ENCODE results near the gene SLC35F1. TPM values are rescaled to one million over a fixed set of nuclear protein-coding genes. Genes with fewer than 3 reads are reported as not detected.

Gene SLC35F1
- total and polyA plus RNA-seq, 4 donors: 0.01 to 0.09 (median 0.08) TPM; not detected in 1

DNA sequence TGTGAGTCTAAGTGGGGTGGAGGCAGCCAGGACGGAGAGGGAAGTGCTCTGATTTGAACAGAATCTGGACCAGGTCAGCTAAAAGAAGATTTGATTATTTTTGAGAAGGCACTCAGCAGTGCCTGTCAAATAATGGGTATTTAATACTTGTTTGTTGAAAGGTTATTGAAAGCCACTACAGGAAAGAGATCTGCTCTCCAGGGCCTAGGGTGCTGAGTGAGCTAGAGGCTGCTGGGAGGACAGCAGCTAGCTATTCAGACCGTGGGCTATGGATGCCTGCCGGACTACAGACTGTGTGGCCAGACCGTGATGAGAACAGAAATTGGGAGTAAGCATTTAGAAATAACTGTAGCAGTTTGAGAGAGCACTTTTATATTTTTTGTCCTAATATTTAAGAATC is 8.8 kb downstream of the SLC35F1 start:
- Histone ChIP-seq H3K27me3 (ENCODE audit: control insufficient read depth in 4 of 4, insufficient read depth in 4 of 4, low read length in 3 of 4) (no peaks in the 10 kb centered on the region), H3K4me1 (ENCODE audit: control insufficient read depth in 4 of 4, insufficient read depth in 4 of 4, low read length in 3 of 4) (peaks cover 0 to 9% (median 4%) of the 10 kb centered on the region in 4 donors), H3K36me3 (ENCODE audit: control insufficient read depth in 4 of 4, insufficient read depth in 3 of 4, low read depth in 1 of 4, low read length in 3 of 4) (no peaks in the 10 kb centered on the region), H3K4me3 (ENCODE audit: low read depth in 1 of 3, low read length in 3 of 3) (no peak overlapping the region), H3K27ac (ENCODE audit: low read depth in 1 of 2, low read length in 2 of 2) (no peak overlapping the region), H3K9ac (ENCODE audit: low read depth in 1 of 2, low read length in 2 of 2) (no peak overlapping the region), H3K9me3 (ENCODE audit: control insufficient read depth in 4 of 4, low read length in 3 of 4) (no peaks in the 10 kb centered on the region)
- no peak for DNase-seq (ENCODE audit: low spot score)
- TF ChIP-seq RXRA (IDR thresholded peaks at IDR 0.05): no peak
- 61% methylated on average over 4 of the region's 4 CpGs for WGBS

DNA sequence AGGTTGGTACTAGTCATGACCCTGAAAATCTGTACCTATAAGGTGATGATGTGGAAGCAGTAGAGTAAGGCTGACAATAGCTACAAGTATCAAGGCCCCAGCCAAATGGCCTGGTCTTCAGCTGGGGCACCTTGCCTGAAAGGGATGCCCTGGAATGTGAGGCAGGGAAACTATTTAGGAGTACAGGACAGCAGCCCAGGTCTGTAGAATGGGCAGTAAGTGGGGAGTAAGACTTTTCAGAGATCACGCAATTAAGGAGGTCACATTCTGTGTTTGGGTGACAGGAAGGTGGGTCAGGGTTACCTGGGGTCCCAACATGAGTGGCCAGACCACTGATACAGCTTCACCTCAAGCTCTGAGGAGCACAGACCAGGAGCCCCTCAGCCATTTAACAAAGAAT is 9.4 kb downstream of the SLC35F1 start:
- TF ChIP-seq RXRA (IDR thresholded peaks at IDR 0.05) (no peak), EGR1 (IDR thresholded peaks at IDR 0.05; ENCODE audit: low read depth in 2 of 2) (no peak), NR2F2 (IDR thresholded peaks at IDR 0.05) (no peak), ZBTB33 (IDR thresholded peaks at IDR 0.05) (no peak), HNF4G (IDR thresholded peaks at IDR 0.05) (no peak), REST (IDR thresholded peaks at IDR 0.05) (no peak), FOXA2 (IDR thresholded peaks at IDR 0.05) (no peak), RAD21 (IDR thresholded peaks at IDR 0.05) (no peak), JUND (IDR thresholded peaks at IDR 0.05) (no peak), SP1 (IDR thresholded peaks at IDR 0.05) (no peak), FOXA1 (IDR thresholded peaks at IDR 0.05) (no peak), TAF1 (conservative IDR thresholded peaks at IDR 0.05) (no peak), HNF4A (conservative IDR thresholded peaks at IDR 0.05) (no peak), GABPA (IDR thresholded peaks at IDR 0.05 in 1 of 2, conservative IDR thresholded peaks at IDR 0.05 in 1 of 2) (no peak), YY1 (IDR thresholded peaks at IDR 0.05) (no peak)
- TF ChIP-seq, protein P1, sequence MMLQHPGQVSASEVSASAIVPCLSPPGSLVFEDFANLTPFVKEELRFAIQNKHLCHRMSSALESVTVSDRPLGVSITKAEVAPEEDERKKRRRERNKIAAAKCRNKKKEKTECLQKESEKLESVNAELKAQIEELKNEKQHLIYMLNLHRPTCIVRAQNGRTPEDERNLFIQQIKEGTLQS (IDR thresholded peaks at IDR 0.05): no peak
- TF ChIP-seq, protein P2, sequence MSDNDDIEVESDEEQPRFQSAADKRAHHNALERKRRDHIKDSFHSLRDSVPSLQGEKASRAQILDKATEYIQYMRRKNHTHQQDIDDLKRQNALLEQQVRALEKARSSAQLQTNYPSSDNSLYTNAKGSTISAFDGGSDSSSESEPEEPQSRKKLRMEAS (IDR thresholded peaks at IDR 0.05): no peak
- TF ChIP-seq, protein P3, sequence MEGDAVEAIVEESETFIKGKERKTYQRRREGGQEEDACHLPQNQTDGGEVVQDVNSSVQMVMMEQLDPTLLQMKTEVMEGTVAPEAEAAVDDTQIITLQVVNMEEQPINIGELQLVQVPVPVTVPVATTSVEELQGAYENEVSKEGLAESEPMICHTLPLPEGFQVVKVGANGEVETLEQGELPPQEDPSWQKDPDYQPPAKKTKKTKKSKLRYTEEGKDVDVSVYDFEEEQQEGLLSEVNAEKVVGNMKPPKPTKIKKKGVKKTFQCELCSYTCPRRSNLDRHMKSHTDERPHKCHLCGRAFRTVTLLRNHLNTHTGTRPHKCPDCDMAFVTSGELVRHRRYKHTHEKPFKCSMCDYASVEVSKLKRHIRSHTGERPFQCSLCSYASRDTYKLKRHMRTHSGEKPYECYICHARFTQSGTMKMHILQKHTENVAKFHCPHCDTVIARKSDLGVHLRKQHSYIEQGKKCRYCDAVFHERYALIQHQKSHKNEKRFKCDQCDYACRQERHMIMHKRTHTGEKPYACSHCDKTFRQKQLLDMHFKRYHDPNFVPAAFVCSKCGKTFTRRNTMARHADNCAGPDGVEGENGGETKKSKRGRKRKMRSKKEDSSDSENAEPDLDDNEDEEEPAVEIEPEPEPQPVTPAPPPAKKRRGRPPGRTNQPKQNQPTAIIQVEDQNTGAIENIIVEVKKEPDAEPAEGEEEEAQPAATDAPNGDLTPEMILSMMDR (IDR thresholded peaks at IDR 0.05; ENCODE audit: low read depth, low read length, missing input control): no peak
- no peaks in the 10 kb centered on the region for H3K36me3 ChIP-seq (ENCODE audit: control insufficient read depth in 4 of 4, insufficient read depth in 3 of 4, low read depth in 1 of 4, low read length in 3 of 4)
- 83% methylated on average over 1 of the region's 1 CpG for WGBS

More for the DNA sequence above, 9.4 kb downstream of the SLC35F1 start:
- Histone ChIP-seq H3K27me3 (ENCODE audit: control insufficient read depth in 4 of 4, insufficient read depth in 4 of 4, low read length in 3 of 4) (no peaks in the 10 kb centered on the region), H3K27ac (ENCODE audit: low read depth in 1 of 2, low read length in 2 of 2) (no peak overlapping the region), H3K9me3 (ENCODE audit: control insufficient read depth in 4 of 4, low read length in 3 of 4) (no peaks in the 10 kb centered on the region), H3K4me1 (ENCODE audit: control insufficient read depth in 4 of 4, insufficient read depth in 4 of 4, low read length in 3 of 4) (peaks cover 0 to 9% (median 4%) of the 10 kb centered on the region in 4 donors), H3K4me3 (ENCODE audit: low read depth in 1 of 3, low read length in 3 of 3) (no peak overlapping the region), H3K9ac (ENCODE audit: low read depth in 1 of 2, low read length in 2 of 2) (no peak overlapping the region)
- no peak for DNase-seq (ENCODE audit: low spot score)

Measured in liver (tissue), 9 donors.